ENCODE results near the gene HOXA7. TPM values are rescaled to one million over a fixed set of nuclear protein-coding genes. Genes with fewer than 3 reads are reported as not detected.

The HOXA7 gene
- total and polyA plus RNA-seq, 10 of the 15 experiments (the other 5 are each of a cell fraction or from before 2014, with no cell fraction given) = not detected

DNA sequence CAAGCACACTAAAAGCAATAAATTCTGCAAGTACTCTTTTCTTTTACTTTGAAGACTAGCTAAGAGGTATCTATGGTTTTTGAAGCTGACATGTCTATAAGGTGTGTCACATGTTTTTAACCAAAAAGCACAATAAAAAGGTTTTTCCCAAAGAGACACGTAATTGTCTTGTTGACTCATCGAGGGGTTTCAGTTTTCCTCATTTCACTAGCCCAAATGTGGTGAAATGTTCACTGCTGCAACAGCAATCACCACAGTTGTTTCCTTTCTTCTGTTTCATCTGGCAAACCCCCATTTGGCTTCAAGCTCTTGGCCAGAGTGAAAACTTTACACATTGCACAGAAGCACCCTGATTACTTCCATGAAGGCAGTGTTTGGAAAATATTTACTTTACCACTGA is 22.1 kb downstream of the HOXA7 start (continued):
- TF ChIP-seq EP300 (IDR thresholded peaks at IDR 0.05; ENCODE audit: borderline replicate concordance in 1 of 2, control insufficient read depth in 1 of 2, low read depth in 2 of 2, low read length in 2 of 2) = peak in 1 of 2 experiments; percentile 55; a peak in 1 of 4 replicates
- TF ChIP-seq ZNF207 (IDR thresholded peaks at IDR 0.05; ENCODE audit: borderline replicate concordance) = no peak
- no peak for TF ChIP-seq MEF2A (IDR thresholded peaks at IDR 0.05; ENCODE audit: insufficient read depth, low read depth, low read length)
- no peak for TF ChIP-seq TARDBP (IDR thresholded peaks at IDR 0.05; ENCODE audit: borderline replicate concordance)
- no peak for TF ChIP-seq FOS (IDR thresholded peaks at IDR 0.05; ENCODE audit: borderline replicate concordance, extremely low read depth, insufficient read length)
- peak; percentile 60; the same call in 1 of the 2 replicates for TF ChIP-seq NFIC (IDR thresholded peaks at IDR 0.05; ENCODE audit: low read depth, low read length)
- TF ChIP-seq, protein P1, sequence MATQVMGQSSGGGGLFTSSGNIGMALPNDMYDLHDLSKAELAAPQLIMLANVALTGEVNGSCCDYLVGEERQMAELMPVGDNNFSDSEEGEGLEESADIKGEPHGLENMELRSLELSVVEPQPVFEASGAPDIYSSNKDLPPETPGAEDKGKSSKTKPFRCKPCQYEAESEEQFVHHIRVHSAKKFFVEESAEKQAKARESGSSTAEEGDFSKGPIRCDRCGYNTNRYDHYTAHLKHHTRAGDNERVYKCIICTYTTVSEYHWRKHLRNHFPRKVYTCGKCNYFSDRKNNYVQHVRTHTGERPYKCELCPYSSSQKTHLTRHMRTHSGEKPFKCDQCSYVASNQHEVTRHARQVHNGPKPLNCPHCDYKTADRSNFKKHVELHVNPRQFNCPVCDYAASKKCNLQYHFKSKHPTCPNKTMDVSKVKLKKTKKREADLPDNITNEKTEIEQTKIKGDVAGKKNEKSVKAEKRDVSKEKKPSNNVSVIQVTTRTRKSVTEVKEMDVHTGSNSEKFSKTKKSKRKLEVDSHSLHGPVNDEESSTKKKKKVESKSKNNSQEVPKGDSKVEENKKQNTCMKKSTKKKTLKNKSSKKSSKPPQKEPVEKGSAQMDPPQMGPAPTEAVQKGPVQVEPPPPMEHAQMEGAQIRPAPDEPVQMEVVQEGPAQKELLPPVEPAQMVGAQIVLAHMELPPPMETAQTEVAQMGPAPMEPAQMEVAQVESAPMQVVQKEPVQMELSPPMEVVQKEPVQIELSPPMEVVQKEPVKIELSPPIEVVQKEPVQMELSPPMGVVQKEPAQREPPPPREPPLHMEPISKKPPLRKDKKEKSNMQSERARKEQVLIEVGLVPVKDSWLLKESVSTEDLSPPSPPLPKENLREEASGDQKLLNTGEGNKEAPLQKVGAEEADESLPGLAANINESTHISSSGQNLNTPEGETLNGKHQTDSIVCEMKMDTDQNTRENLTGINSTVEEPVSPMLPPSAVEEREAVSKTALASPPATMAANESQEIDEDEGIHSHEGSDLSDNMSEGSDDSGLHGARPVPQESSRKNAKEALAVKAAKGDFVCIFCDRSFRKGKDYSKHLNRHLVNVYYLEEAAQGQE (IDR thresholded peaks at IDR 0.05; ENCODE audit: low read depth, low read length) = no peak
- TF ChIP-seq, protein P2, sequence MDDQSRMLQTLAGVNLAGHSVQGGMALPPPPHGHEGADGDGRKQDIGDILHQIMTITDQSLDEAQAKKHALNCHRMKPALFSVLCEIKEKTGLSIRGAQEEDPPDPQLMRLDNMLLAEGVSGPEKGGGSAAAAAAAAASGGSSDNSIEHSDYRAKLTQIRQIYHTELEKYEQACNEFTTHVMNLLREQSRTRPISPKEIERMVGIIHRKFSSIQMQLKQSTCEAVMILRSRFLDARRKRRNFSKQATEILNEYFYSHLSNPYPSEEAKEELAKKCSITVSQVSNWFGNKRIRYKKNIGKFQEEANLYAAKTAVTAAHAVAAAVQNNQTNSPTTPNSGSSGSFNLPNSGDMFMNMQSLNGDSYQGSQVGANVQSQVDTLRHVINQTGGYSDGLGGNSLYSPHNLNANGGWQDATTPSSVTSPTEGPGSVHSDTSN (IDR thresholded peaks at IDR 0.05; ENCODE audit: insufficient replicate concordance, low read depth, low read length) = no peak
- no peak for TF ChIP-seq MXI1 (IDR thresholded peaks at IDR 0.05; ENCODE audit: low read depth, low read length)
- no peak for TF ChIP-seq NRF1 (conservative IDR thresholded peaks at IDR 0.05; ENCODE audit: low read depth, low read length)
- no peak for TF ChIP-seq CEBPB (IDR thresholded peaks at IDR 0.05; ENCODE audit: borderline replicate concordance in 1 of 2, low read depth in 2 of 2, low read length in 2 of 2)
- TF ChIP-seq, protein P3, sequence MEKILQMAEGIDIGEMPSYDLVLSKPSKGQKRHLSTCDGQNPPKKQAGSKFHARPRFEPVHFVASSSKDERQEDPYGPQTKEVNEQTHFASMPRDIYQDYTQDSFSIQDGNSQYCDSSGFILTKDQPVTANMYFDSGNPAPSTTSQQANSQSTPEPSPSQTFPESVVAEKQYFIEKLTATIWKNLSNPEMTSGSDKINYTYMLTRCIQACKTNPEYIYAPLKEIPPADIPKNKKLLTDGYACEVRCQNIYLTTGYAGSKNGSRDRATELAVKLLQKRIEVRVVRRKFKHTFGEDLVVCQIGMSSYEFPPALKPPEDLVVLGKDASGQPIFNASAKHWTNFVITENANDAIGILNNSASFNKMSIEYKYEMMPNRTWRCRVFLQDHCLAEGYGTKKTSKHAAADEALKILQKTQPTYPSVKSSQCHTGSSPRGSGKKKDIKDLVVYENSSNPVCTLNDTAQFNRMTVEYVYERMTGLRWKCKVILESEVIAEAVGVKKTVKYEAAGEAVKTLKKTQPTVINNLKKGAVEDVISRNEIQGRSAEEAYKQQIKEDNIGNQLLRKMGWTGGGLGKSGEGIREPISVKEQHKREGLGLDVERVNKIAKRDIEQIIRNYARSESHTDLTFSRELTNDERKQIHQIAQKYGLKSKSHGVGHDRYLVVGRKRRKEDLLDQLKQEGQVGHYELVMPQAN (conservative IDR thresholded peaks at IDR 0.05) = no peak
- TF ChIP-seq MYB (IDR thresholded peaks at IDR 0.05; ENCODE audit: borderline replicate concordance, low read depth, low read length) = no peak
- TF ChIP-seq, protein P4, sequence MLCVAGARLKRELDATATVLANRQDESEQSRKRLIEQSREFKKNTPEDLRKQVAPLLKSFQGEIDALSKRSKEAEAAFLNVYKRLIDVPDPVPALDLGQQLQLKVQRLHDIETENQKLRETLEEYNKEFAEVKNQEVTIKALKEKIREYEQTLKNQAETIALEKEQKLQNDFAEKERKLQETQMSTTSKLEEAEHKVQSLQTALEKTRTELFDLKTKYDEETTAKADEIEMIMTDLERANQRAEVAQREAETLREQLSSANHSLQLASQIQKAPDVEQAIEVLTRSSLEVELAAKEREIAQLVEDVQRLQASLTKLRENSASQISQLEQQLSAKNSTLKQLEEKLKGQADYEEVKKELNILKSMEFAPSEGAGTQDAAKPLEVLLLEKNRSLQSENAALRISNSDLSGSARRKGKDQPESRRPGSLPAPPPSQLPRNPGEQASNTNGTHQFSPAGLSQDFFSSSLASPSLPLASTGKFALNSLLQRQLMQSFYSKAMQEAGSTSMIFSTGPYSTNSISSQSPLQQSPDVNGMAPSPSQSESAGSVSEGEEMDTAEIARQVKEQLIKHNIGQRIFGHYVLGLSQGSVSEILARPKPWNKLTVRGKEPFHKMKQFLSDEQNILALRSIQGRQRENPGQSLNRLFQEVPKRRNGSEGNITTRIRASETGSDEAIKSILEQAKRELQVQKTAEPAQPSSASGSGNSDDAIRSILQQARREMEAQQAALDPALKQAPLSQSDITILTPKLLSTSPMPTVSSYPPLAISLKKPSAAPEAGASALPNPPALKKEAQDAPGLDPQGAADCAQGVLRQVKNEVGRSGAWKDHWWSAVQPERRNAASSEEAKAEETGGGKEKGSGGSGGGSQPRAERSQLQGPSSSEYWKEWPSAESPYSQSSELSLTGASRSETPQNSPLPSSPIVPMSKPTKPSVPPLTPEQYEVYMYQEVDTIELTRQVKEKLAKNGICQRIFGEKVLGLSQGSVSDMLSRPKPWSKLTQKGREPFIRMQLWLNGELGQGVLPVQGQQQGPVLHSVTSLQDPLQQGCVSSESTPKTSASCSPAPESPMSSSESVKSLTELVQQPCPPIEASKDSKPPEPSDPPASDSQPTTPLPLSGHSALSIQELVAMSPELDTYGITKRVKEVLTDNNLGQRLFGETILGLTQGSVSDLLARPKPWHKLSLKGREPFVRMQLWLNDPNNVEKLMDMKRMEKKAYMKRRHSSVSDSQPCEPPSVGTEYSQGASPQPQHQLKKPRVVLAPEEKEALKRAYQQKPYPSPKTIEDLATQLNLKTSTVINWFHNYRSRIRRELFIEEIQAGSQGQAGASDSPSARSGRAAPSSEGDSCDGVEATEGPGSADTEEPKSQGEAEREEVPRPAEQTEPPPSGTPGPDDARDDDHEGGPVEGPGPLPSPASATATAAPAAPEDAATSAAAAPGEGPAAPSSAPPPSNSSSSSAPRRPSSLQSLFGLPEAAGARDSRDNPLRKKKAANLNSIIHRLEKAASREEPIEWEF (IDR thresholded peaks at IDR 0.05; ENCODE audit: insufficient replicate concordance, low read depth, low read length) = no peak
- TF ChIP-seq NFYB (IDR thresholded peaks at IDR 0.05; ENCODE audit: insufficient read depth, low read depth, low read length) = no peak
- TF ChIP-seq ESRRA (IDR thresholded peaks at IDR 0.05; ENCODE audit: low read length) = no peak
- no peak for TF ChIP-seq STAT3 (IDR thresholded peaks at IDR 0.05; ENCODE audit: low read depth, low read length)
- no peak for TF ChIP-seq POLR2A (IDR thresholded peaks at IDR 0.05; ENCODE audit: low read depth, low read length)
- no peak for TF ChIP-seq BACH1 (IDR thresholded peaks at IDR 0.05; ENCODE audit: borderline replicate concordance)
